Activated effector memory CD4-positive, alpha-beta T cell treated with Interleukin-2 at 50 U/mL for 16 hours (primary cell): Measurements from ENCODE around the gene TMEM108.

Source experiments
- DNase-seq: peaks from one replicate; pipeline ENCODE4 v3.0.0-alpha.2; 2020

The TMEM108 gene

GRCh38 chr3:133364704-133365103 is 326.5 kb downstream of the TMEM108 start:
- no peak for DNase-seq

- DNase-seq, result no peak
Measured at GRCh38 chr3:133366921-133367320, 328.7 kb downstream of the TMEM108 start.

- DNase-seq, result no peak
Measured at GRCh38 chr3:133367403-133367802, 329.2 kb downstream of the TMEM108 start.

GRCh38 chr3:133367956-133368355 is 329.8 kb downstream of the TMEM108 start:
- no peak for DNase-seq

- DNase-seq, result no peak
Measured at GRCh38 chr3:133368371-133369067, 330.3 kb downstream of the TMEM108 start.

GRCh38 chr3:133369068-133369440 is 330.9 kb downstream of the TMEM108 start:
- DNase-seq, result no peak

- DNase-seq, result no peak
Measured at GRCh38 chr3:133371181-133371580, 333.0 kb downstream of the TMEM108 start.

- no peak for DNase-seq
Measured at GRCh38 chr3:133371676-133372075, 333.5 kb downstream of the TMEM108 start.

- no peak for DNase-seq
Measured at GRCh38 chr3:133374708-133375402, 336.7 kb downstream of the TMEM108 start.

GRCh38 chr3:133375403-133375745 is 337.2 kb downstream of the TMEM108 start:
- DNase-seq, result no peak

GRCh38 chr3:133376810-133377209 is 338.6 kb downstream of the TMEM108 start:
- no peak for DNase-seq

GRCh38 chr3:133377396-133377795 is 339.2 kb downstream of the TMEM108 start:
- no peak for DNase-seq

GRCh38 chr3:133379926-133380325 is 341.7 kb downstream of the TMEM108 start:
- DNase-seq, result no peak

- no peak for DNase-seq
Measured at GRCh38 chr3:133380481-133381225, 342.5 kb downstream of the TMEM108 start.

- no peak for DNase-seq
Measured at GRCh38 chr3:133381346-133382109, 343.3 kb downstream of the TMEM108 start.

GRCh38 chr3:133383175-133383574 is 345.0 kb downstream of the TMEM108 start:
- DNase-seq, result no peak

GRCh38 chr3:133383741-133384140 is 345.6 kb downstream of the TMEM108 start:
- no peak for DNase-seq

GRCh38 chr3:133384331-133385027 is 346.3 kb downstream of the TMEM108 start:
- no peak for DNase-seq

- DNase-seq, result no peak
Measured at GRCh38 chr3:133386876-133387275, 348.7 kb downstream of the TMEM108 start.

GRCh38 chr3:133387341-133387740 is 349.1 kb downstream of the TMEM108 start:
- DNase-seq, result no peak

- DNase-seq, result no peak
Measured at GRCh38 chr3:133388696-133389395, 350.7 kb downstream of the TMEM108 start.

- no peak for DNase-seq
Measured at GRCh38 chr3:133390715-133391114, 352.5 kb downstream of the TMEM108 start.
